Testis (tissue), 3 donors: ENCODE data around the gene SIN3A. TPM values are rescaled to one million over a fixed set of nuclear protein-coding genes. Genes with fewer than 3 reads are reported as not detected.
"Not testable (repeated sequence)": the region's sequence is repeated elsewhere in the genome, so short reads cannot be mapped to it uniquely, and the experiment has no call there.

Source experiments
- DNase-seq: peaks from one replicate; pipeline ENCODE4 v3.0.0-alpha.2; 2019
- H3K27ac ChIP-seq, 2 donors: fragments of 200-600 bp; sonication (generic); one replicate each; pipeline ENCODE4 v1.5.1; 2019
- H3K27me3 ChIP-seq: fragments of 200-600 bp; sonication (generic); one replicate; pipeline ENCODE4 v1.5.1; 2019
- H3K36me3 ChIP-seq: fragments of 200-600 bp; sonication (generic); one replicate; pipeline ENCODE4 v1.5.1; 2017; ENCODE audit warnings: low read depth; ENCODE audit errors: missing control alignments
- H3K4me1 ChIP-seq: fragments of 200-600 bp; sonication (generic); one replicate; pipeline ENCODE4 v1.5.1; 2019
- H3K4me3 ChIP-seq, 2 donors: fragments of 200-600 bp; sonication (generic); one replicate each; pipeline ENCODE4 v1.5.1; 2017 to 2019
- H3K9me3 ChIP-seq: fragments of 200-600 bp; sonication (generic); one replicate; pipeline ENCODE4 v1.5.1; 2017
- POLR2A ChIP-seq: fragments of 450-650 bp; IDR thresholded peaks from one replicate; pipeline ENCODE4 v1.6.1; 2017; ENCODE audit warnings: antibody characterized with exemption, mild to moderate bottlenecking, moderate library complexity
- WGBS, 2 donors: methylation state at CpG; one replicate each; pipeline ENCODE4 v1.1.5; 2018; 5-methylcytosine and 5-hydroxymethylcytosine counted together
- intact Hi-C: fragments of 100-400 bp; cut with DNase I; formaldehyde crosslinking; loops from one replicate; pipeline ENCODE4 v1.15.1; 2023; ENCODE audit warnings: low total_unique reads
- polyA plus RNA-seq: library from polyadenylated mRNA; stranded (reverse); fragments of 350-450 nt; fragmentation: Illumina TruSeq; extraction: RNeasy Lipid Tissue Mini Kit (QIAGEN cat#74804); gene quantifications from one replicate; pipeline ENCODE4 v1.2.3, GENCODE V29; 2014; ENCODE audit warnings: low read depth, low replicate concordance; ENCODE audit not compliant: insufficient read depth
- total RNA-seq, 2 donors: library from RNA; depleted of rRNA; stranded (reverse); fragments of >200 nt; gene quantifications; one replicate each; pipeline ENCODE4 v1.2.3, GENCODE V29; 2016
- TF ChIP-seq, protein P1 (sequence below), 3 experiments: fragments of 450-650 bp in 2 of 3; fragments of 200-600 bp in 1 of 3; sonication (generic) in 1 of 3; IDR thresholded peaks; one replicate each; pipeline ENCODE4 v1.5.1; 2016 to 2019; ENCODE audit warnings: antibody characterized with exemption in 3 of 3, mild to moderate bottlenecking in 2 of 3, moderate library complexity in 1 of 3

The SIN3A gene
- total and polyA plus RNA-seq, 3 donors from 2014 or later: 65.9 to 100 (median 95.0) TPM

DNA sequence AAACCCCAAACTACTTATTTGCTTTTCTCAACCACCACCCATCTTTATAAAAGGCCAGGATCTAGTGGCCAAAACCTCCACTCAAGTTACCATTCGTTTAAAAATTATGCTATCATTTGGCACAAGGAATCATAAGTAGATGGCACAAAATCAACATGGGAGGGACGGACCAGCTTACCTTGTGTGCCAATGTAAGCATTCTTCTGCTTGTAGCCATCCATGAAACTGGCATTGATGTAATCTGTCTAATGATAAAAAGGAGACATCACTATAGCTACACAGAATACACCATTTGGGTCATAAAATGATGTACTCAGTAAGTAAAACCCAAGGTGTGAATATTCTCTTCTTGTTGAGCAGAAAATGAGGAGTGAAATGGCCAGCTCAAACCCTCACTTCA lies 28.2 kb upstream of the SIN3A start:
- Histone ChIP-seq H3K9me3 (no peaks in the 10 kb centered on the region), H3K4me3 (no peak overlapping the region), H3K36me3 (no peaks in the 10 kb centered on the region), H3K4me1 (no peaks in the 10 kb centered on the region), H3K27me3 (no peaks in the 10 kb centered on the region), H3K27ac (no peak overlapping the region)
- intact Hi-C loops: no loop called here
- TF ChIP-seq POLR2A: no peak
- TF ChIP-seq, protein P1, sequence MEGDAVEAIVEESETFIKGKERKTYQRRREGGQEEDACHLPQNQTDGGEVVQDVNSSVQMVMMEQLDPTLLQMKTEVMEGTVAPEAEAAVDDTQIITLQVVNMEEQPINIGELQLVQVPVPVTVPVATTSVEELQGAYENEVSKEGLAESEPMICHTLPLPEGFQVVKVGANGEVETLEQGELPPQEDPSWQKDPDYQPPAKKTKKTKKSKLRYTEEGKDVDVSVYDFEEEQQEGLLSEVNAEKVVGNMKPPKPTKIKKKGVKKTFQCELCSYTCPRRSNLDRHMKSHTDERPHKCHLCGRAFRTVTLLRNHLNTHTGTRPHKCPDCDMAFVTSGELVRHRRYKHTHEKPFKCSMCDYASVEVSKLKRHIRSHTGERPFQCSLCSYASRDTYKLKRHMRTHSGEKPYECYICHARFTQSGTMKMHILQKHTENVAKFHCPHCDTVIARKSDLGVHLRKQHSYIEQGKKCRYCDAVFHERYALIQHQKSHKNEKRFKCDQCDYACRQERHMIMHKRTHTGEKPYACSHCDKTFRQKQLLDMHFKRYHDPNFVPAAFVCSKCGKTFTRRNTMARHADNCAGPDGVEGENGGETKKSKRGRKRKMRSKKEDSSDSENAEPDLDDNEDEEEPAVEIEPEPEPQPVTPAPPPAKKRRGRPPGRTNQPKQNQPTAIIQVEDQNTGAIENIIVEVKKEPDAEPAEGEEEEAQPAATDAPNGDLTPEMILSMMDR (IDR thresholded peaks at IDR 0.05): no peak
- WGBS, 2 donors: 83 to 85% methylated on average over 2 of the region's 2 CpGs
- no peak for DNase-seq

DNA sequence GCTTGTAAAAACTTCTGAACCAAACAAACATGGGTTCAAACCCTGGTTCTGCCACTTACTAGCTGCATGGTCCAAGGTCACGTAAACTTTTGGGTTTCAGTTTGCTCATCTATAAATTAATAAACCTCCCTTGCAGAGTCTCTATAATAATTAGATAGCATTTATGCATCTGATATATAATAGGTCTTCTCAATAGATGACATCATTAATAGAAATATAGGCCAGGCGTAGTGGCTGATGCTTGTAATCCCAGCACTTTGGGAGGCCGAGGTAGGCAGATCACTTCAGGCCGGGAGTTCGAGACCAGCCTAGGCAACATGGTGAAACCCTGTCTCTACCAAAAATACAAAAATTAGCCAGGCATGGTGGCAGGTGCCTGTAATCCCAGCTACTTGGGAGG lies 25.6 kb upstream of the SIN3A start:
- H3K9me3 ChIP-seq, H3K4me1 ChIP-seq, H3K4me3 ChIP-seq, H3K27me3 ChIP-seq, H3K36me3 ChIP-seq, H3K27ac ChIP-seq, DNase-seq, intact Hi-C loops: not testable (repeated sequence)
- 95 to 98% methylated on average over 5 of the region's 5 CpGs for WGBS, 2 donors

GRCh38 chr15:75468913-75469598 lies 17.6 kb upstream of the SIN3A start:
- WGBS, 2 donors: 89 to 90% methylated on average over 2 of the region's 2 CpGs

GRCh38 chr15:75460646-75461045 lies 9.2 kb upstream of the SIN3A start:
- TF ChIP-seq, protein P1 (IDR thresholded peaks at IDR 0.05): no peak
- TF ChIP-seq POLR2A: no peak
- no peaks in the 10 kb centered on the region for H3K9me3 ChIP-seq
- WGBS, 2 donors: 82 to 89% methylated on average over 4 of the region's 4 CpGs
- H3K4me3 ChIP-seq: no peak overlapping the region
- intact Hi-C loops: no loop called here
- no peaks in the 10 kb centered on the region for H3K36me3 ChIP-seq
- peaks cover 3% of the 10 kb centered on the region for H3K4me1 ChIP-seq
- no peaks in the 10 kb centered on the region for H3K27me3 ChIP-seq
- H3K27ac ChIP-seq: no peak overlapping the region
- no peak for DNase-seq

More at GRCh38 chr15:75468913-75469598, 17.6 kb upstream of the SIN3A start:
- H3K27me3 ChIP-seq: no peaks in the 10 kb centered on the region
- DNase-seq: no peak
- H3K4me3 ChIP-seq: no peak overlapping the region
- intact Hi-C loops: no loop called here
- no peak overlapping the region for H3K27ac ChIP-seq
- no peaks in the 10 kb centered on the region for H3K4me1 ChIP-seq
- no peaks in the 10 kb centered on the region for H3K9me3 ChIP-seq
- TF ChIP-seq POLR2A: no peak
- TF ChIP-seq, protein P1 (IDR thresholded peaks at IDR 0.05): no peak
- no peaks in the 10 kb centered on the region for H3K36me3 ChIP-seq

DNA sequence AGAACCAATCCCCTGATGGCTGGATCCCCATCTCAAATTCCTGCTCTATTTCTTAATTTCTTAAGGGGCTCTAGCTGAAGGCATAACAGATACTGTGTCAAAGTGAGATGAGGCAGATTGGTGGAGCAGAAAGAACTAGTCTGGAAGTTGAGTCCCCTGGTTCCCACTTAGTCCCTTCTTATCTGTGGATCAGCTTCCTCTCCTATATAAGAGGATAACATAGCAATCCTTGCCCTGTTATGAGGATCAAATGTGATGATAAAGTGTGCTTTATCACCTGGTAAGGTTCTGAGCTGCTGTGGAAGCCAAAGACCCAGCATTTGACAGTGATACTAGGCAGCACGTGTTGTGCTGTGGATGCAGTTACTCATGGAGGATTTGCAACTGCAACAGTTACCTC lies 8.1 kb upstream of the SIN3A start:
- H3K9me3 ChIP-seq: no peaks in the 10 kb centered on the region
- DNase-seq: no peak
- H3K27me3 ChIP-seq: no peaks in the 10 kb centered on the region
- no peak overlapping the region for H3K4me3 ChIP-seq
- 70 to 89% methylated on average over 1 of the region's 1 CpG for WGBS, 2 donors
- peaks cover 3% of the 10 kb centered on the region for H3K4me1 ChIP-seq
- H3K27ac ChIP-seq: no peak overlapping the region
- intact Hi-C loops: loop anchor here (10.0 kb wide), 1 partner anchor 185 kb away; the partner anchor contains the start of genes IMP3 and SNX33
- TF ChIP-seq, protein P1 (IDR thresholded peaks at IDR 0.05): no peak
- no peak for TF ChIP-seq POLR2A
- H3K36me3 ChIP-seq: no peaks in the 10 kb centered on the region
